H54 (cell line): ENCODE results near the gene AKAP8.

Source experiments
- DNase-seq: peaks from one replicate; pipeline ENCODE4 v3.0.0; 2011; ENCODE audit warnings: low spot score, mixed read lengths; ENCODE audit not compliant: insufficient read length
- FAIRE-seq: peaks from 3 replicates; lab custom pipeline; 2011; peaks lifted over from hg19 to GRCh38; lab: Jason Lieb, UNC
- POLR2A ChIP-seq: IDR thresholded peaks from 2 replicates; pipeline ENCODE4 v1.6.1; 2011; ENCODE audit warnings: low read depth, mild to moderate bottlenecking, low read length

AKAP8 gene

GRCh38 chr19:15321739-15322138 is 57.8 kb downstream of the AKAP8 start:
- TF ChIP-seq POLR2A: no peak
- no peak for DNase-seq
- no peak for FAIRE-seq

GRCh38 chr19:15320116-15320515 is 59.5 kb downstream of the AKAP8 start:
- DNase-seq (no peak), FAIRE-seq (no peak)
- TF ChIP-seq POLR2A: no peak

- FAIRE-seq (no peak), DNase-seq (no peak)
- TF ChIP-seq POLR2A: no peak
These were observed 61.3 kb downstream of the AKAP8 start for GRCh38 chr19:15318241-15318691.

- DNase-seq: no peak
- no peak for FAIRE-seq
- TF ChIP-seq POLR2A: no peak
These were observed 62.1 kb downstream of the AKAP8 start for GRCh38 chr19:15317392-15318071.

GRCh38 chr19:15316498-15316897 is 63.1 kb downstream of the AKAP8 start:
- TF ChIP-seq POLR2A: no peak
- FAIRE-seq (no peak), DNase-seq (no peak)

- DNase-seq: no peak
- no peak for TF ChIP-seq POLR2A
- FAIRE-seq: no peak
These were observed 64.5 kb downstream of the AKAP8 start for GRCh38 chr19:15315101-15315500.

GRCh38 chr19:15313649-15314279 is 65.8 kb downstream of the AKAP8 start:
- no peak for FAIRE-seq
- no peak for TF ChIP-seq POLR2A

GRCh38 chr19:15307169-15307568 is 72.4 kb downstream of the AKAP8 start:
- TF ChIP-seq POLR2A: no peak
- DNase-seq (no peak), FAIRE-seq (no peak)

More at GRCh38 chr19:15313649-15314279, 65.8 kb downstream of the AKAP8 start:
- DNase-seq: no peak

- FAIRE-seq (no peak), DNase-seq (no peak)
- TF ChIP-seq POLR2A: no peak
These were observed 73.8 kb downstream of the AKAP8 start for GRCh38 chr19:15305582-15306334.

GRCh38 chr19:15304140-15304705 is 75.4 kb downstream of the AKAP8 start:
- no peak for TF ChIP-seq POLR2A
- DNase-seq (no peak), FAIRE-seq (no peak)
